B cell (primary cell): Measurements from ENCODE around the gene LYRM9. TPM values are rescaled to one million over a fixed set of nuclear protein-coding genes. Genes with fewer than 3 reads are reported as not detected.

Experiments
- polyA plus RNA-seq: library from polyadenylated mRNA; depleted of rRNA; stranded (reverse); fragments of >200 nt; gene quantifications from 2 replicates; pipeline ENCODE4 v1.2.3, GENCODE V29; 2012
- total RNA-seq, 2 donors: library from RNA; stranded (reverse); fragments of 120-200 nt in 1 of 2; gene quantifications; 1 replicate in 1 of 2; 2 replicates in 1 of 2; pipeline versions ENCODE4 v1.2.3 to v1.2.4, GENCODE V29; 2013 to 2022

The LYRM9 gene
- total and polyA plus RNA-seq, 2 donors (not counting 1 experiment from before 2014, with no cell fraction given): 12.1 to 14.2 TPM

Other genes starting within 250 kb of the LYRM9 start
- gene NOS2, start 92.8 kb downstream of the LYRM9 start, total RNA-seq: 0.10 and 0.12 TPM in 2 replicates
- gene NOS2, start 92.8 kb downstream of the LYRM9 start, polyA plus RNA-seq: 0.12 TPM in 2 replicates
- gene NLK, start 149.3 kb upstream of the LYRM9 start, total RNA-seq: 24.2 and 24.8 TPM in 2 replicates
- gene NLK, start 149.3 kb upstream of the LYRM9 start, polyA plus RNA-seq: 9.3 and 12.7 TPM in 2 replicates